Measurements from ENCODE around the gene ELAVL2. TPM values are rescaled to one million over a fixed set of nuclear protein-coding genes. Genes with fewer than 3 reads are reported as not detected.

Gene ELAVL2
- total and polyA plus RNA-seq, 9 of the 15 experiments (the other 6 are each of a cell fraction or from before 2014, with no cell fraction given): not detected

DNA sequence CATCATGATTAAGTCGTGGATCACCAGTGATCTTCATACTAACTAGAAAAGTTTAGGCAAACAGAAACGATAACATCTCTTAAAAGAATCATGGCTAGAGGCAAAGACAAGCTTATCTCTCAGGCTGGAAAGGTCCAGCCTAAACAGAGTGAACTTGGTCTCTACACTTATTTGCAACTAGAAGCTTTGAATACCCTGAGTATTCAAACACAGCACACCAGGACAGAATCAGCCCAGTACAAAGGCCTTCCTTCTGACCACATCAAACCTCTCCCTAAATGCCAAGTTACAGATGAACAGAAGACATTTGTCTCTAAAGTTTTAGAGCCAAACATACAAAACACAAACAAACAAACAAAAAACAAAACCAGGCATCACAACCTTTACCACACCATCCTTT, 57.2 kb downstream of the ELAVL2 start:
- DNase-seq (ENCODE audit: extremely low read depth in 1 of 4, low spot score in 3 of 4) (no peak), ATAC-seq (no peak)

More for the DNA sequence above, 57.2 kb downstream of the ELAVL2 start:
- no TSS peak for BruUV-seq (replicated peaks)
- Histone ChIP-seq H3K79me2 (ENCODE audit: control insufficient read depth, insufficient read depth, low read length) (no peaks in the 10 kb centered on the region), H3K4me2 (ENCODE audit: insufficient read depth, low read length) (no peak overlapping the region), H3K4me3 (no peak overlapping the region), H3K9me3 (replicated peaks; ENCODE audit: control insufficient read depth, insufficient read depth, low read depth, low read length) (no peaks in the 10 kb centered on the region), H2AFZ (ENCODE audit: low read depth, low read length) (no peak overlapping the region), H3K9ac (ENCODE audit: insufficient read depth in 1 of 2, low read depth in 2 of 2, low read length in 2 of 2) (no peak overlapping the region), H3K27ac (ENCODE audit: extremely low read depth, low read depth, low read length) (no peak overlapping the region), H3K9me1 (ENCODE audit: control insufficient read depth, insufficient read depth, low read length) (no peaks in the 10 kb centered on the region), H4K20me1 (replicated peaks; ENCODE audit: control insufficient read depth, insufficient read depth, low read length) (no peaks in the 10 kb centered on the region), H3K4me1 (replicated peaks in 1 of 2; ENCODE audit: control insufficient read depth in 2 of 2, insufficient read depth in 2 of 2, low read length in 2 of 2) (no peaks in the 10 kb centered on the region), H3K36me3 (ENCODE audit: control insufficient read depth, insufficient read depth, low read length) (no peaks in the 10 kb centered on the region), H3K27me3 (ENCODE audit: control insufficient read depth in 2 of 2, insufficient read depth in 2 of 2, low read length in 2 of 2) (no peaks in the 10 kb centered on the region)
- ChIA-PET POLR2A (no interaction called here), CTCF (ENCODE audit: low intra/inter-chr PET ratio) (no interaction called here)
- in situ Hi-C loops (cut with MboI) (no loop called here), intact Hi-C loops (cut with micrococcal nuclease) (no loop called here)
- no CpG with 5 or more reads among the region's 2 CpGs for WGBS (ENCODE audit: insufficient coverage, low coverage, missing lambda C conversion rate)
- no peak for FAIRE-seq
- TF ChIP-seq FOXM1 (IDR thresholded peaks at IDR 0.05; ENCODE audit: low read depth) (no peak), FOXM1 (CRISPR knock-in tag; IDR thresholded peaks at IDR 0.05; ENCODE audit: low read depth) (no peak), KAT7 (CRISPR knock-in tag; IDR thresholded peaks at IDR 0.05; ENCODE audit: borderline replicate concordance) (no peak), POLR2G (IDR thresholded peaks at IDR 0.05; ENCODE audit: low read depth, low read length) (no peak), TBL1XR1 (IDR thresholded peaks at IDR 0.05; ENCODE audit: low read length in 2 of 2) (no peak), ZNF778 (CRISPR knock-in tag; IDR thresholded peaks at IDR 0.05) (no peak), YBX1 (IDR thresholded peaks at IDR 0.05) (no peak), ZNF766 (CRISPR knock-in tag; conservative IDR thresholded peaks at IDR 0.05) (no peak), SPI1 (IDR thresholded peaks at IDR 0.05; ENCODE audit: borderline replicate concordance, low read depth, low read length) (no peak), CHD1 (IDR thresholded peaks at IDR 0.05; ENCODE audit: low read length) (no peak), CREB1 (IDR thresholded peaks at IDR 0.05) (no peak), CREB1 (CRISPR knock-in tag; IDR thresholded peaks at IDR 0.05) (no peak), ZNF445 (CRISPR knock-in tag; IDR thresholded peaks at IDR 0.05; ENCODE audit: low read depth) (no peak)
- TF ChIP-seq, protein P1, sequence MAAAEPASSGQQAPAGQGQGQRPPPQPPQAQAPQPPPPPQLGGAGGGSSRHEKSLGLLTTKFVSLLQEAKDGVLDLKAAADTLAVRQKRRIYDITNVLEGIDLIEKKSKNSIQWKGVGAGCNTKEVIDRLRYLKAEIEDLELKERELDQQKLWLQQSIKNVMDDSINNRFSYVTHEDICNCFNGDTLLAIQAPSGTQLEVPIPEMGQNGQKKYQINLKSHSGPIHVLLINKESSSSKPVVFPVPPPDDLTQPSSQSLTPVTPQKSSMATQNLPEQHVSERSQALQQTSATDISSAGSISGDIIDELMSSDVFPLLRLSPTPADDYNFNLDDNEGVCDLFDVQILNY (CRISPR knock-in tag; IDR thresholded peaks at IDR 0.05): no peak
- TF ChIP-seq, protein P2, sequence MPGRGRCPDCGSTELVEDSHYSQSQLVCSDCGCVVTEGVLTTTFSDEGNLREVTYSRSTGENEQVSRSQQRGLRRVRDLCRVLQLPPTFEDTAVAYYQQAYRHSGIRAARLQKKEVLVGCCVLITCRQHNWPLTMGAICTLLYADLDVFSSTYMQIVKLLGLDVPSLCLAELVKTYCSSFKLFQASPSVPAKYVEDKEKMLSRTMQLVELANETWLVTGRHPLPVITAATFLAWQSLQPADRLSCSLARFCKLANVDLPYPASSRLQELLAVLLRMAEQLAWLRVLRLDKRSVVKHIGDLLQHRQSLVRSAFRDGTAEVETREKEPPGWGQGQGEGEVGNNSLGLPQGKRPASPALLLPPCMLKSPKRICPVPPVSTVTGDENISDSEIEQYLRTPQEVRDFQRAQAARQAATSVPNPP (IDR thresholded peaks at IDR 0.05; ENCODE audit: borderline replicate concordance, insufficient read depth, insufficient read length): no peak
